ENCODE results near the gene NTRK1.

Gene NTRK1

GRCh38 chr1:156899956-156900718, 39.5 kb downstream of the NTRK1 start:
- DNase-seq: no peak

- no peak for DNase-seq
Measured at GRCh38 chr1:156900896-156901589, 40.4 kb downstream of the NTRK1 start.

GRCh38 chr1:156901590-156901900, 40.9 kb downstream of the NTRK1 start:
- DNase-seq: no peak

DNA sequence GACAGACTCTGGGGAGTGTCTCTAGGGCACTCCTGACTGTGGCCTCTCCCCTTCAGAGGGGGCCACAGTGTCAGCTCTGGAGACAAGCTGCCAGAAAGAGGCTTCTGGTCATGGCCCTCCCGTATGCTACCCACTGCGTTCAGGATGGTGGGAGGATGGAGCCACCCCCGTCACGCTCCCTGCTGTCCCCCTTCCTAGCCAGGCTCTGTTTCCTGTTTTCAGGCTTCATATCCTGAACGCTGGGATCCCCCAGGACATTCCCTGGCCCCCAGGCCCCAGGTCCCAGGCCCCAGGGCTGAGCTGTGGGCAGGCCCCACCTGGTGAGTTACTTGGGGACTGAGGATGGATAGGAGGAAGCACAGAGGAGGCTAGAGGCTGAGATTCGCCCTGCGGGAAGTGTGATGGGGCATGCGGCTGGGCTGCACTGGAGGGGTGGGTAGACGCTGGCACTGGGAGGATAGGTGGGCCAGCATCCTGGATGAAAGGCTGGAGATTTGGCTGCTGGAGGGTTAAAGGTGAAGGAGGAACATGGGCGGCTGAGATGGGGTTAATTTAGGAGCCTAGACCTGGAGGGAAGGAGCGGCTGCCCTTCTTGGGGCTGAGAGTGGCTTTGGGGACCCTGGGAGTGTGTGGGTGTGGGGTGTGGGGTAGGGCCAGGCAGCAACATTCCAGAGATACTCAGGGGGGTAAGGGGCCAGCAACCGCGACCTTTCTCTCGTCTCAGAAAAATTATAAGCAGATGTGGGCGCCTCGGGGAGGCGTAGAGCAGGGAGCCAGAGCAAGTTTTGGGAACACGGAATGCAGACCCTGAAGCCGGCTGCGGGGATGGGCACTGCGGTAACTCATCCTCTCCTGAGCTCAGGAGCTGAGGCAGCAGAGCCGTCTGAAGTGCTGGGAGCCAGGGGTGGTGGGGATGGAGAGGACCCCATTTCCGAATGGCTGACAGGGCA, 41.6 kb downstream of the NTRK1 start:
- DNase-seq: no peak

- DNase-seq: no peak
Measured at GRCh38 chr1:156903328-156904091, 42.8 kb downstream of the NTRK1 start.

DNA sequence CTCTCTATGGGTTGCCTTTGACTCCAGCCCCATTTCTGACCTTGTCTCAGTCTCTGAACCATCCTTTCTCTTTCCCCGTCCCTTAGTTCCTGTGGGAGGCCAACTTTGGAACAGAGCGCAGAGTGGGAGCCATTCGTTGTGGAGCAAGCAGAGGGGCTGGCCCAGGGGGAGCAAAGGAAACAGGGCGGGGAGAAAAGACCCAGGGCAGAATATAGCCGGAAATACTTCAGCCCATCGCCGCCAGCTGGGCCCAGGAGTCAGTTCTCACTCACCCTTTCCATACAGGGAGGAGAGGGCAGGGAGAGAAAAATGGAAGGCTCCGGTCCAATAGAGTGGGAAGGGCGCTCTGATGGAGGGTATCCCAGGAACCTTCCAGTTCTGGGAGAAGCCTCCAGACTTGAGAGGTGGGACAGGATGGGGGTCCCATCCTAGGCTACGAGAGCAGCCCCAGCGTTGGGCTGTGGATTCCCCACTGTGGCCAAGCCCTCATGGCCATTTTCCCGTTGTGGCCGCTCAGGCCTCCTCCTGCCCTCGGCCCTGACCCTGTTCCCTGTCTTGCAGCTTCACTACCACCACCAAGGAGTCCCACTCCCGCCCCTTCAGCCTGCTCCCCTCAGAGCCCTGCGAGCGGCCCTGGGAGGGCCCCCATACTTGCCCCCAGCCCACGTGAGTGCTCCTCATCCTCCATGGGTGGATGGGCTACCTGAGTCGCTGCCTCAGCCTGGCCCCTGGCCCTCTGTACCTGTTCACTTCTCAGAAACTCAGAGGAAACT, 43.7 kb downstream of the NTRK1 start:
- DNase-seq: no peak

DNA sequence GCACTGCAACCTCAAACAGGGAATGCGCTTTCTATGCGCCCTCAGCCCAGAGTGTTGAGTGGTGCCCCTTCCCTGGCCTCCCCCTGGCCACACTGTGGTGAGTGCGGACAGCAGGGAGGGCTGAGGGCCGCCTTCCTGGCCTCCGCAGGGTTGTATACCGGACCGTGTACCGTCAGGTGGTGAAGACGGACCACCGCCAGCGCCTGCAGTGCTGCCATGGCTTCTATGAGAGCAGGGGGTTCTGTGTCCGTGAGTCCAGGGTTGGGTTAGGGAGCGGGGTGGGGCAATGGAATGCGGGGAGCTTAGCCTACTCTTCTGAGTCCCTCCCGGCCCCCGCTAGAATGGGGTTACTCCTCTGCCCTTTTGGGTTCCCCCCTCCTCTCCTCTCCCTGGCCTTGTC, 44.5 kb downstream of the NTRK1 start:
- DNase-seq: no peak

DNA sequence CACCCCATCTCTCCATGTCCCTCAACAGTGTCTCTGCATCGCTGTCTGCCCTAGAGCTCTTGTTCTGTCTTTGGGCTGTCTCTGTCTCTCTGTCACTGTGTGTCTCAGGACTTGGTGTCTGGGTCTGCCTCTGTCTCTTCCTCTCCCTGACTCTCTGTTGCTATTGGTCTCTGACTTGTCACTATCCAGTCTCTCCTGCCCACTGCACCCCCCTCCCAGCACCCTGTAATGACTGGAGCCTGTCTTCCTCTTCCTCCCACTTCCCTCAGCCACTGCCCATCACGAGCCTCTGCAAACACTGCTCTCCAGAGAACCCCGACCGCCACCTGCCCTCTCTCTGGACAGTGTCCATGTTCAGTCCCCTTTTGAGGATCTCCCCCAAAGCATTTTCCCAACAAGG, 45.0 kb downstream of the NTRK1 start:
- no peak for DNase-seq

DNA sequence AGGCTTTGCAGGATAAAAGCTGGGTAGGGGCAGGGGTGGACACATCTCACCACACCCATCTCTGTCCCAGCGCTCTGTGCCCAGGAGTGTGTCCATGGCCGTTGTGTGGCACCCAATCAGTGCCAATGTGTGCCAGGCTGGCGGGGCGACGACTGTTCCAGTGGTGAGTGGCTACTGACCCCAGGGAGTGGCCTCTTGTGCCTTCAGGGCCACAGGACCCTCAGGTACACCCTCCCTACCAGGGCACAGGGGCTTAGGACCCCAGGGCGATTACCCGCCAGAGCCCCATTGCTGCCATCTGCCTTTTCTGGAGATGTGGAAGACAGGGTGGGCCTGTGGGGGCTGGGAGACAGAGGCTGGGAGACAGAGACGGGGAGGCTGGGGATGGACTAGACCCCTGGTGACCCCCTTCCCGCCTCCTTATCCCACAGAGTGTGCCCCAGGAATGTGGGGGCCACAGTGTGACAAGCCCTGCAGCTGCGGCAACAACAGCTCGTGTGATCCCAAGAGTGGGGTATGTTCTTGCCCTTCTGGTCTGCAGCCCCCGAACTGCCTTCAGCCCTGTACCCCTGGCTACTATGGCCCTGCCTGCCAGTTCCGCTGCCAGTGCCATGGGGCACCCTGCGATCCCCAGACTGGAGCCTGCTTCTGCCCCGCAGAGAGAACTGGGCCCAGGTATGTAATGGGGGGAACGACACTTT, 45.7 kb downstream of the NTRK1 start:
- DNase-seq: no peak

DNA sequence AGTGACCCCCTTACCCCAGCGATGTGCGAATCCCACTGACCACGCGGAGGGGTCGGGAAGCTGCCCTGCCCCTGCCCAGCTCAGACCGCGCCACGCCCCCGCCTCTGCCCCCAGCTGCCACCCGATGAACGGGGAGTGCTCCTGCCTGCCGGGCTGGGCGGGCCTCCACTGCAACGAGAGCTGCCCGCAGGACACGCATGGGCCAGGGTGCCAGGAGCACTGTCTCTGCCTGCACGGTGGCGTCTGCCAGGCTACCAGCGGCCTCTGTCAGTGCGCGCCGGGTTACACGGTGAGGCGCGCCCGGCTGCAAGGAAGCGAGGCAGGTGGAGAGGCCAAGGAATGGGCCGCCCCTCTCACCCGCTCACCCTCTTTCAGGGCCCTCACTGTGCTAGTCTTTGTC, 47.9 kb downstream of the NTRK1 start:
- no peak for DNase-seq

GRCh38 chr1:156908955-156909354, 48.3 kb downstream of the NTRK1 start:
- no peak for DNase-seq

GRCh38 chr1:156909671-156910070, 49.0 kb downstream of the NTRK1 start:
- DNase-seq: no peak

DNA sequence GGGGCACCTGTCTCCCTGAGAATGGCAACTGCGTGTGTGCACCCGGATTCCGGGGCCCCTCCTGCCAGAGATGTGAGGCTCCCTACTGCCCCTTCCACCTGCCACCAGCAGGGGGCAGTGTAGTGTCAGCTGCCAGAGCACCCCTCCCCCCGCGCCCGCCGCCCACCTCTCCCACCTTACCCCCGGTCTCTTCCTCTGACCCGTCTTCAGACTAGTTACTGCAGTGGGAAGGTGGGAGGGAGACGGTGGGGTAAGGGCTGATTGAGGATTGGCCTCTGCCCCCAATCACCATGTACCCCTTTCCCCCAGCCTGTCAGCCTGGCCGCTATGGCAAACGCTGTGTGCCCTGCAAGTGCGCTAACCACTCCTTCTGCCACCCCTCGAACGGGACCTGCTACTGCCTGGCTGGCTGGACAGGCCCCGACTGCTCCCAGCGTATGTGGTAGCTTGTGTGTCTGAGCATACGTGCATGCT, 49.7 kb downstream of the NTRK1 start:
- peak; percentile 39 to 53 (median 46) for DNase-seq

DNA sequence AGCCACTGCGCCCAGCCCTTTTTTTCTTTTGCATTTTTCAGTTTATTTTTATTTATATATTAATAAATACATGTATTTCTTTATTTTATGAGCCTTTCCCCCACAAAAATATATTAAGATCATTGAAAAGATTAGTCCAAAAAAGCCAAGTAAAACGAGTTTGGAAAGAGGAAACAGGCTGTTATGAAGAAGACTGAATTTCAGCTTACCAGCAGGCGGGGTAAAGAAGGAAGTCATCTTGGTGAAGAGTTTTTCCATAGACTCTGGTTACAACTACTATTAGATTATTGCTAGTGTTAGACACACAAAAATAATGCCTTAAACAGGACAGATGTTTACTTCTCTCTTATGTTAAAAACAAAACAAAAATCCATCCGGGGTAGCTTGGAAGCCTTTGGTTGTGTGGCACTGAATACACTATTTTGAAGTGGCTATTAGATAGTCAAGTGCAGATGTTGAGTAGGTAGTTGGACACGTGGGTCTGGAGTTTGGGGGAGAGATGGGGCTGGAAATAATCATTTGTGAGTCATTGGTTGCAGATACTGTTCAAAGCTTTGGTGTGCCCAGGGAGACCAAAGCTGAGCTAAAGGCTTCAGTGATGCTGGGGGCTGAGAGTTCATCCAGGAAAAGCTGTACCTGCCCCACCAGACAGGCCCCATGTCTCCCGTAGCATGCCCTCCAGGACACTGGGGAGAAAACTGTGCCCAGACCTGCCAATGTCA, 51.1 kb downstream of the NTRK1 start:
- no peak for DNase-seq

DNA sequence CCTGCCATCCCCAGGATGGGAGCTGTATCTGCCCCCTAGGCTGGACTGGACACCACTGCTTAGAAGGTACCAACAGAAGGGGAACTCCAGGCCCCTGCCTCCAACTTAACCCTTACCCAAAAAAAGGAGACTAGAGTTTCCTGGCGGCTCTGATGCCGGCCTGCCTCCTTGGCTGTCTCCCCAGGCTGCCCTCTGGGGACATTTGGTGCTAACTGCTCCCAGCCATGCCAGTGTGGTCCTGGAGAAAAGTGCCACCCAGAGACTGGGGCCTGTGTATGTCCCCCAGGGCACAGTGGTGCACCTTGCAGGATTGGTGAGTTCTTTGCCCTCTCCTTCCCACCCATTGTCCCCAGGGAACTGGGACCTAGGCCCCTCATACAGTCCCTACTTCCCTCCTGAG, 51.6 kb downstream of the NTRK1 start:
- no peak for DNase-seq

DNA sequence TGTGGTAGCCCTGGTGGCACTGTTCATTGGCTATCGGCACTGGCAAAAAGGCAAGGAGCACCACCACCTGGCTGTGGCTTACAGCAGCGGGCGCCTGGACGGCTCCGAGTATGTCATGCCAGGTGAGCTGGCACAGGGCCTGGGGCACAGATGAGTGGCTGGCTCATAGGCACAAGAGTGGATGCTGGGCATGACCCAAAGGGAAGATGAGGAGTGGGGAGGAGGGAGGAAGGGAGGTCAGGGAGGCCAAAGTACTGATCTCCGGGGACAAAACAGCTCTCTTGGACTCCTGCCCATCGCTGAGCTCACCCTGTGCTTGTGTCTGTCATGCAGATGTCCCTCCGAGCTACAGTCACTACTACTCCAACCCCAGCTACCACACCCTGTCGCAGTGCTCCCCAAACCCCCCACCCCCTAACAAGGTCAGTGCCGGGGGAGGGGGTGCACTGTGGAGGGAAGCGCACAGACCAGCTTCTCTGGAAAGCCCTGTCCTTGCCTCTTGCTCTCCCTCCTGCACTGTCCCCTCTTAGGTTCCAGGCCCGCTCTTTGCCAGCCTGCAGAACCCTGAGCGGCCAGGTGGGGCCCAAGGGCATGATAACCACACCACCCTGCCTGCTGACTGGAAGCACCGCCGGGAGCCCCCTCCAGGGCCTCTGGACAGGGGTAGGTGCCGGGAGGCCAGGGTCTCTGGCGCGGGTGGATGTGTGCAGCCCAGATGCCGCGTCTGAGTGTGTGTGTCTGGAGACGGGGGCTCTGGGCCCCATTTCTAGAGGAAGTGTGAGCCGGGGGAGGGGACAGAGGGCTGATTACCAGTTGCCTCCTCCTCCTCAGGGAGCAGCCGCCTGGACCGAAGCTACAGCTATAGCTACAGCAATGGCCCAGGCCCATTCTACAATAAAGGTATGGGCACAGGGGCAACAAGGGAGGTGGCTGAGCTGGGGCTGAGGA, 52.5 kb downstream of the NTRK1 start:
- DNase-seq: no peak

DNA sequence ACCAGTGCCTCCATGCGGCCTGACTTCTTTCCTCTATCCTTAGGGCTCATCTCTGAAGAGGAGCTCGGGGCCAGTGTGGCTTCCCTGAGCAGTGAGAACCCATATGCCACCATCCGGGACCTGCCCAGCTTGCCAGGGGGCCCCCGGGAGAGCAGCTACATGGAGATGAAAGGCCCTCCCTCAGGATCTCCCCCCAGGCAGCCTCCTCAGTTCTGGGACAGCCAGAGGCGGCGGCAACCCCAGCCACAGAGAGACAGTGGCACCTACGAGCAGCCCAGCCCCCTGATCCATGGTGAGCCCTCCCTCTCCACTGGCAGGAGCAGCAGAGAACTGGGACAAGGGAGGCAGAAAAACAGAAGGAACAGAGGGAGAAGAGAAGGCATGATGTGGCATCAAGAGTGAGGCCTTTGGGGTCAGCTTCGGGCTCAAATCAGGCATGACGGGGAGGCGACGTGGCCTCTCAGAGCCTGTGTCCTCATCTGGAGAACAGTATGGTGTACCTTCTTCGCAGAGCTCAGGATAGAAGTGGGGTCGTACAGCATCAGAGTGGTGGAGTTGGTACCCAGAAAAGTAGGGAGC, 53.2 kb downstream of the NTRK1 start:
- no peak for DNase-seq

DNA sequence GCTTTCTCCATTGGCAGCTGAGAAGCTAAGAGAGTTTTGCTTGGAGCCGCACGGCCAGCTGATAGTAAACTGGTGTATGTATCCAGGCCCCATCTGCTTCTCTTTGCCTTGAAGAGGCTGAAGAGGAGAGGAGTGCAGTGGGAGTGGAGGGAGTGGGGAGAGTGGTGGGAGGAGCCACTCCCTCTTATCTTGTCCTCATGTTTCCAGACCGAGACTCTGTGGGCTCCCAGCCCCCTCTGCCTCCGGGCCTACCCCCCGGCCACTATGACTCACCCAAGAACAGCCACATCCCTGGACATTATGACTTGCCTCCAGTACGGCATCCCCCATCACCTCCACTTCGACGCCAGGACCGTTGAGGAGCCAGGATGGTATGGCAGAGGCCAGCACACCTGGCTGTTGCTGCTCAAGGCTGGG, 53.8 kb downstream of the NTRK1 start:
- no peak for DNase-seq

Data from T-helper 1 cell (primary cell).